GM23338 (cell line): Measurements from ENCODE around the gene RNF31. TPM values are rescaled to one million over a fixed set of nuclear protein-coding genes. Genes with fewer than 3 reads are reported as not detected.

Experiments used
- ATAC-seq: fragments of 200-7000 bp; cut with Tn5 transposase; 3 replicates; pipeline ENCODE4 v1.9.1; 2020
- DNase-seq: peaks from one replicate; pipeline ENCODE4 v3.0.0-alpha.2; 2015; ENCODE audit warnings: low spot score
- H2AFZ ChIP-seq: fragments of 200-600 bp; sonication (generic); 2 replicates; pipeline ENCODE4 v1.8.0; 2016; ENCODE audit warnings: antibody characterized with exemption, mild to moderate bottlenecking, moderate library complexity
- H3F3A ChIP-seq: fragments of 200-600 bp; sonication (generic); replicated peaks from 2 replicates; pipeline ENCODE4 v1.8.0; 2017; ENCODE audit warnings: antibody characterized with exemption, mixed run types, low read depth
- H3K27ac ChIP-seq: fragments of 200-600 bp; sonication (generic); 2 replicates; pipeline ENCODE4 v1.6.1; 2016; ENCODE audit warnings: low read depth
- H3K27me3 ChIP-seq: fragments of 200-600 bp; sonication (generic); 2 replicates; pipeline ENCODE4 v1.8.0; 2016; ENCODE audit warnings: mild to moderate bottlenecking, mixed run types, moderate library complexity; ENCODE audit not compliant: insufficient read depth
- H3K36me3 ChIP-seq: fragments of 200-600 bp; sonication (generic); 2 replicates; pipeline ENCODE4 v1.8.0; 2016; ENCODE audit warnings: mild to moderate bottlenecking; ENCODE audit not compliant: insufficient read depth
- H3K4me1 ChIP-seq: fragments of 200-600 bp; sonication (generic); 2 replicates; pipeline ENCODE4 v1.8.0; 2016; ENCODE audit warnings: mild to moderate bottlenecking, moderate library complexity; ENCODE audit not compliant: insufficient read depth
- H3K4me2 ChIP-seq: fragments of 200-600 bp; sonication (generic); 2 replicates; pipeline ENCODE4 v1.7.1; 2017; ENCODE audit warnings: mixed run types
- H3K4me3 ChIP-seq: fragments of 200-600 bp; sonication (generic); 2 replicates; pipeline ENCODE4 v1.6.1; 2016; ENCODE audit warnings: mixed run types
- H3K79me2 ChIP-seq: fragments of 200-600 bp; sonication (generic); replicated peaks from 2 replicates; pipeline ENCODE4 v1.8.0; 2017; ENCODE audit warnings: mild to moderate bottlenecking; ENCODE audit not compliant: insufficient read depth
- H3K9me2 ChIP-seq: fragments of 200-600 bp; sonication (generic); 2 replicates; pipeline ENCODE4 v1.8.0; 2017; ENCODE audit not compliant: insufficient read depth
- H4K20me1 ChIP-seq: fragments of 200-600 bp; sonication (generic); replicated peaks from 2 replicates; pipeline ENCODE4 v1.8.0; 2017; ENCODE audit warnings: mild to moderate bottlenecking; ENCODE audit not compliant: insufficient read depth
- H3K27ac Mint-ChIP-seq: 2 replicates; pipeline ENCODE4 v1.8.0; 2020; ENCODE audit warnings: inconsistent platforms, mild to moderate bottlenecking, moderate library complexity, mixed read lengths
- H3K27me3 Mint-ChIP-seq: 3 replicates; pipeline ENCODE4 v1.8.0; 2022; ENCODE audit warnings: low read depth, mild to moderate bottlenecking, moderate library complexity, mixed read lengths, inconsistent platforms; ENCODE audit not compliant: insufficient read depth, poor library complexity
- H3K36me3 Mint-ChIP-seq: 3 replicates; pipeline ENCODE4 v1.8.0; 2021; ENCODE audit warnings: low read depth, mild to moderate bottlenecking, inconsistent platforms, moderate library complexity, mixed read lengths
- H3K4me1 Mint-ChIP-seq: 3 replicates; pipeline ENCODE4 v1.8.0; 2020; ENCODE audit warnings: mild to moderate bottlenecking, inconsistent platforms, mixed read lengths
- H3K4me3 Mint-ChIP-seq: 3 replicates; pipeline ENCODE4 v1.8.0; 2021; ENCODE audit warnings: moderate library complexity, mild to moderate bottlenecking, inconsistent platforms, mixed read lengths
- H3K9me3 Mint-ChIP-seq: 3 replicates; pipeline ENCODE4 v1.8.0; 2020; ENCODE audit warnings: moderate library complexity, mild to moderate bottlenecking, inconsistent platforms, mixed read lengths
- EZH2 ChIP-seq: fragments of 200-600 bp; sonication (generic); IDR thresholded peaks from one replicate; pipeline ENCODE4 v1.8.0; 2017; ENCODE audit warnings: antibody characterized with exemption, mild to moderate bottlenecking, low read depth; ENCODE audit not compliant: unreplicated experiment
- EZH2phosphoT487 ChIP-seq: fragments of 200-600 bp; sonication (generic); IDR thresholded peaks from one replicate; pipeline ENCODE4 v1.8.1; 2018; ENCODE audit warnings: antibody characterized with exemption; ENCODE audit not compliant: unreplicated experiment
- POLR2AphosphoS5 ChIP-seq: IDR thresholded peaks from 2 replicates; pipeline ENCODE4 v1.6.1; 2016; ENCODE audit warnings: antibody characterized with exemption, low read depth
- STAT1 ChIP-seq: IDR thresholded peaks from one replicate; pipeline ENCODE4 v1.6.1; 2016; ENCODE audit warnings: antibody characterized with exemption; ENCODE audit not compliant: unreplicated experiment
- ZNF331 ChIP-seq: fragments of 250-450 bp; sonication (Bioruptor Pico); IDR thresholded peaks from 2 replicates; pipeline ENCODE4 v1.5.0; 2020; ENCODE audit warnings: low read depth, mild to moderate bottlenecking, moderate library complexity
- polyA plus RNA-seq: library from polyadenylated mRNA; unstranded; fragments of >200 nt; fragmentation: Nextera tagmentation; extraction: Ambion mirVana; gene quantifications from 2 replicates; pipeline ENCODE4 v1.2.1, GENCODE V29; 2016
- total RNA-seq: library from RNA; depleted of rRNA; stranded (reverse); fragments of >200 nt; shearing (Covaris generic); gene quantifications from 2 replicates; pipeline ENCODE4 v1.2.3, GENCODE V29; 2014
- TF ChIP-seq, protein P1 (sequence below): fragments of 250-450 bp; sonication (Bioruptor Pico); IDR thresholded peaks from 2 replicates; pipeline ENCODE4 v1.5.0; 2020; ENCODE audit warnings: mild to moderate bottlenecking, moderate library complexity
- TF ChIP-seq, protein P2 (sequence below): IDR thresholded peaks from 2 replicates; pipeline ENCODE4 v1.6.1; 2016; ENCODE audit warnings: antibody characterized with exemption

RNF31 gene
- total and polyA plus RNA-seq, 2 experiments from 2014 or later, result 54.8 to 87.4 TPM

DNA sequence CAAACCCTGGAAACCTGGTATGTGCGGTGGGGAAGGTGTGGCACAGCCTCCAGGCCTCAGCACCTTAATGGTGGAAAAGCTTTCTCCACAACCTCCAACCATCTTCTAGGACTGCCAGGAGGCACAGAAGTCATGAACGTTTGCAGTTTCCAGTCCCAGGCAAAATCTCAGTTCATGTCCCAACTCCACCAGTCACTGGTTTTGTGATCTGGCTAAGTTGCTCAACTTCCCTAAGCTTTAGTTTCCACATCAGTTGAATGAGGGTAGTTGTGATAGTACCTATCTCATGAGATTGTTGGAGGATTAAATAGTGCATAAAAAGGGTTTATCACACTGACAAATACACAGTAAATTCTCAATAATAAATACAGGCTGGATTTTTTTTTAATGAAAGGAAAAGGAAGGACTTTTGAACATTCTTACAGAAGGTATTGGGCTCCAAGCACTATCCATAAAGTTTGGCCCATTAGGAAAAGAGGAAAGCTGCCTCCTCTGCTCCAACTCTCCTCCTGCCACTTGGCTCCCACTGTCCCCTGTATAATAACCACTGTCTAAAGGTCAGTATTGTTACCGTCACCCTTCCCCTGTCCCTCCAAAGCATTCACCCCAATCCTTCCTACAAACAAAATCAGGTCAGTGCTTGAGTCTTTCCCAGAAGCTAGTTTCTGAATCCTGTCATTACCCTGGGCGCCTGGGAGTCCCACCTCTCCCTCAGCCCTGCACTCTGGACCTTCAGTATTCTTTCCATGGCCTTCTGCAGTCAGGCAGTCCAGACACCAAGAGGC, 46.9 kb upstream of the RNF31 start:
- Histone ChIP-seq H3K4me2 (no peak overlapping the region), H3K4me3 (no peak overlapping the region), H3K79me2 (peaks cover 11% of the 10 kb centered on the region), H3K36me3 (peaks cover 31% of the 10 kb centered on the region), H4K20me1 (peaks cover 5% of the 10 kb centered on the region; the same call in 1 of the 2 replicates), H3F3A (peaks cover 10% of the 10 kb centered on the region; the same call in 1 of the 2 replicates), H3K27me3 (no peaks in the 10 kb centered on the region), H3K9me2 (no peaks in the 10 kb centered on the region), H3K27ac (no peak overlapping the region), H2AFZ (no peak overlapping the region), H3K4me1 (peaks cover 6% of the 10 kb centered on the region)
- H3K36me3 Mint-ChIP-seq, result peaks cover 92% of the 10 kb centered on the region
- no peak overlapping the region for H3K27ac Mint-ChIP-seq
- H3K4me3 Mint-ChIP-seq, result no peak overlapping the region
- DNase-seq, result no peak
- peaks cover 11% of the 10 kb centered on the region for H3K27me3 Mint-ChIP-seq
- peaks cover 12% of the 10 kb centered on the region for H3K4me1 Mint-ChIP-seq
- TF ChIP-seq EZH2 (no peak), ZNF331 (CRISPR knock-in tag) (no peak), EZH2phosphoT487 (no peak), STAT1 (no peak), POLR2AphosphoS5 (no peak)
- TF ChIP-seq, protein P1, sequence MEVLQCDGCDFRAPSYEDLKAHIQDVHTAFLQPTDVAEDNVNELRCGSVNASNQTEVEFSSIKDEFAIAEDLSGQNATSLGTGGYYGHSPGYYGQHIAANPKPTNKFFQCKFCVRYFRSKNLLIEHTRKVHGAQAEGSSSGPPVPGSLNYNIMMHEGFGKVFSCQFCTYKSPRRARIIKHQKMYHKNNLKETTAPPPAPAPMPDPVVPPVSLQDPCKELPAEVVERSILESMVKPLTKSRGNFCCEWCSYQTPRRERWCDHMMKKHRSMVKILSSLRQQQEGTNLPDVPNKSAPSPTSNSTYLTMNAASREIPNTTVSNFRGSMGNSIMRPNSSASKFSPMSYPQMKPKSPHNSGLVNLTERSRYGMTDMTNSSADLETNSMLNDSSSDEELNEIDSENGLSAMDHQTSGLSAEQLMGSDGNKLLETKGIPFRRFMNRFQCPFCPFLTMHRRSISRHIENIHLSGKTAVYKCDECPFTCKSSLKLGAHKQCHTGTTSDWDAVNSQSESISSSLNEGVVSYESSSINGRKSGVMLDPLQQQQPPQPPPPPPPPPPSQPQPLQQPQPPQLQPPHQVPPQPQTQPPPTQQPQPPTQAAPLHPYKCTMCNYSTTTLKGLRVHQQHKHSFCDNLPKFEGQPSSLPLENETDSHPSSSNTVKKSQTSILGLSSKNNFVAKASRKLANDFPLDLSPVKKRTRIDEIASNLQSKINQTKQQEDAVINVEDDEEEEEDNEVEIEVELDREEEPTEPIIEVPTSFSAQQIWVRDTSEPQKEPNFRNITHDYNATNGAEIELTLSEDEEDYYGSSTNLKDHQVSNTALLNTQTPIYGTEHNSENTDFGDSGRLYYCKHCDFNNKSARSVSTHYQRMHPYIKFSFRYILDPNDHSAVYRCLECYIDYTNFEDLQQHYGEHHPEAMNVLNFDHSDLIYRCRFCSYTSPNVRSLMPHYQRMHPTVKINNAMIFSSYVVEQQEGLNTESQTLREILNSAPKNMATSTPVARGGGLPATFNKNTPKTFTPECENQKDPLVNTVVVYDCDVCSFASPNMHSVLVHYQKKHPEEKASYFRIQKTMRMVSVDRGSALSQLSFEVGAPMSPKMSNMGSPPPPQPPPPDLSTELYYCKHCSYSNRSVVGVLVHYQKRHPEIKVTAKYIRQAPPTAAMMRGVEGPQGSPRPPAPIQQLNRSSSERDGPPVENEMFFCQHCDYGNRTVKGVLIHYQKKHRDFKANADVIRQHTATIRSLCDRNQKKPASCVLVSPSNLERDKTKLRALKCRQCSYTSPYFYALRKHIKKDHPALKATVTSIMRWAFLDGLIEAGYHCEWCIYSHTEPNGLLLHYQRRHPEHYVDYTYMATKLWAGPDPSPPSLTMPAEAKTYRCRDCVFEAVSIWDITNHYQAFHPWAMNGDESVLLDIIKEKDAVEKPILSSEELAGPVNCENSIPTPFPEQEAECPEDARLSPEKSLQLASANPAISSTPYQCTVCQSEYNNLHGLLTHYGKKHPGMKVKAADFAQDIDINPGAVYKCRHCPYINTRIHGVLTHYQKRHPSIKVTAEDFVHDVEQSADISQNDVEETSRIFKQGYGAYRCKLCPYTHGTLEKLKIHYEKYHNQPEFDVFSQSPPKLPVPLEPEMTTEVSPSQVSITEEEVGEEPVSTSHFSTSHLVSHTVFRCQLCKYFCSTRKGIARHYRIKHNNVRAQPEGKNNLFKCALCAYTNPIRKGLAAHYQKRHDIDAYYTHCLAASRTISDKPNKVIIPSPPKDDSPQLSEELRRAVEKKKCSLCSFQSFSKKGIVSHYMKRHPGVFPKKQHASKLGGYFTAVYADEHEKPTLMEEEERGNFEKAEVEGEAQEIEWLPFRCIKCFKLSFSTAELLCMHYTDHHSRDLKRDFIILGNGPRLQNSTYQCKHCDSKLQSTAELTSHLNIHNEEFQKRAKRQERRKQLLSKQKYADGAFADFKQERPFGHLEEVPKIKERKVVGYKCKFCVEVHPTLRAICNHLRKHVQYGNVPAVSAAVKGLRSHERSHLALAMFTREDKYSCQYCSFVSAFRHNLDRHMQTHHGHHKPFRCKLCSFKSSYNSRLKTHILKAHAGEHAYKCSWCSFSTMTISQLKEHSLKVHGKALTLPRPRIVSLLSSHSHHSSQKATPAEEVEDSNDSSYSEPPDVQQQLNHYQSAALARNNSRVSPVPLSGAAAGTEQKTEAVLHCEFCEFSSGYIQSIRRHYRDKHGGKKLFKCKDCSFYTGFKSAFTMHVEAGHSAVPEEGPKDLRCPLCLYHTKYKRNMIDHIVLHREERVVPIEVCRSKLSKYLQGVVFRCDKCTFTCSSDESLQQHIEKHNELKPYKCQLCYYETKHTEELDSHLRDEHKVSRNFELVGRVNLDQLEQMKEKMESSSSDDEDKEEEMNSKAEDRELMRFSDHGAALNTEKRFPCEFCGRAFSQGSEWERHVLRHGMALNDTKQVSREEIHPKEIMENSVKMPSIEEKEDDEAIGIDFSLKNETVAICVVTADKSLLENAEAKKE (CRISPR knock-in tag), result no peak
- TF ChIP-seq, protein P2, sequence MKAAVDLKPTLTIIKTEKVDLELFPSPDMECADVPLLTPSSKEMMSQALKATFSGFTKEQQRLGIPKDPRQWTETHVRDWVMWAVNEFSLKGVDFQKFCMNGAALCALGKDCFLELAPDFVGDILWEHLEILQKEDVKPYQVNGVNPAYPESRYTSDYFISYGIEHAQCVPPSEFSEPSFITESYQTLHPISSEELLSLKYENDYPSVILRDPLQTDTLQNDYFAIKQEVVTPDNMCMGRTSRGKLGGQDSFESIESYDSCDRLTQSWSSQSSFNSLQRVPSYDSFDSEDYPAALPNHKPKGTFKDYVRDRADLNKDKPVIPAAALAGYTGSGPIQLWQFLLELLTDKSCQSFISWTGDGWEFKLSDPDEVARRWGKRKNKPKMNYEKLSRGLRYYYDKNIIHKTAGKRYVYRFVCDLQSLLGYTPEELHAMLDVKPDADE, result no peak
- H3K9me3 Mint-ChIP-seq, result peaks cover 14% of the 10 kb centered on the region
- no peak for ATAC-seq
